Natural killer cell (primary cell): ENCODE measurements around the gene TAGAP. TPM values are rescaled to one million over a fixed set of nuclear protein-coding genes. Genes with fewer than 3 reads are reported as not detected.
A peak's percentile ranks its signal among the peaks of the same experiment; 100 is the strongest.

Experiments used
- ATAC-seq, 3 donors: fragments of 150-1000 bp in 2 of 3; fragments of 200-7000 bp in 1 of 3; cut with Tn5 transposase; 1 replicate in 1 of 3; 2 replicates in 2 of 3; pipeline ENCODE4 v1.10.0; 2021; ENCODE audit warnings: mild to moderate bottlenecking in 2 of 3, moderate library complexity in 2 of 3
- DNase-seq, 2 donors: peaks; one replicate each; pipeline versions ENCODE4 v3.0.0 to v3.0.0-alpha.2; 2013 to 2021; ENCODE audit warnings: mixed read lengths in 1 of 2
- H3K27ac ChIP-seq: one replicate; pipeline ENCODE4 v1.5.1; 2013; ENCODE audit warnings: mild to moderate bottlenecking, low read length
- H3K27me3 ChIP-seq: one replicate; pipeline ENCODE4 v1.6.1; 2013; ENCODE audit warnings: low read length; ENCODE audit not compliant: control insufficient read depth, insufficient read depth
- H3K36me3 ChIP-seq: one replicate; pipeline ENCODE4 v1.6.1; 2013; ENCODE audit warnings: low read length; ENCODE audit not compliant: control insufficient read depth, insufficient read depth
- H3K4me1 ChIP-seq: one replicate; pipeline ENCODE4 v1.6.1; 2013; ENCODE audit warnings: low read length; ENCODE audit not compliant: control insufficient read depth, insufficient read depth
- H3K4me3 ChIP-seq: one replicate; pipeline ENCODE4 v1.5.1; 2013; ENCODE audit warnings: low read length
- H3K9me3 ChIP-seq: one replicate; pipeline ENCODE4 v1.6.1; 2013; ENCODE audit warnings: low read length; ENCODE audit not compliant: control insufficient read depth, insufficient read depth
- H3K27ac Mint-ChIP-seq, 2 donors: one replicate each; pipeline ENCODE4 v1.8.0; 2022; ENCODE audit warnings: mild to moderate bottlenecking in 2 of 2, mixed read lengths in 2 of 2, moderate library complexity in 1 of 2
- H3K27me3 Mint-ChIP-seq, 2 donors: one replicate each; pipeline ENCODE4 v1.8.0; 2022; ENCODE audit warnings: low read depth in 2 of 2, mixed read lengths in 2 of 2
- H3K36me3 Mint-ChIP-seq: one replicate; pipeline ENCODE4 v1.8.0; 2022; ENCODE audit warnings: mixed read lengths
- H3K4me1 Mint-ChIP-seq, 2 donors: one replicate each; pipeline ENCODE4 v1.8.0; 2022; ENCODE audit warnings: mixed read lengths in 2 of 2
- H3K4me3 Mint-ChIP-seq: one replicate; pipeline ENCODE4 v1.8.0; 2022; ENCODE audit warnings: mild to moderate bottlenecking, moderate library complexity, mixed read lengths
- H3K9me3 Mint-ChIP-seq, 2 donors: one replicate each; pipeline ENCODE4 v1.8.0; 2022; ENCODE audit warnings: mixed read lengths in 2 of 2
- WGBS: methylation state at CpG from one replicate; pipeline ENCODE4 v1.1.7; 2013; ENCODE audit warnings: missing lambda C conversion rate; ENCODE audit not compliant: insufficient coverage; 5-methylcytosine and 5-hydroxymethylcytosine counted together
- intact Hi-C: fragments of 100-400 bp; cut with micrococcal nuclease; formaldehyde crosslinking; loops from one replicate; pipeline ENCODE4 v1.14.2; 2022
- total RNA-seq, 4 donors: library from RNA; stranded (reverse); fragments of 120-200 nt in 1 of 4; gene quantifications; one replicate each; pipeline versions ENCODE4 v1.2.3 to v1.2.4, GENCODE V29; 2013 to 2022
- TF ChIP-seq, protein P1 (sequence below): fragments of 200-600 bp; IDR thresholded peaks from one replicate; pipeline ENCODE4 v1.8.0; 2022; ENCODE audit warnings: antibody characterized with exemption

The TAGAP gene
- total RNA-seq, 3 donors from 2014 or later (not counting 1 experiment from before 2014, with no cell fraction given) = 139 to 291 (median 178) TPM

DNA sequence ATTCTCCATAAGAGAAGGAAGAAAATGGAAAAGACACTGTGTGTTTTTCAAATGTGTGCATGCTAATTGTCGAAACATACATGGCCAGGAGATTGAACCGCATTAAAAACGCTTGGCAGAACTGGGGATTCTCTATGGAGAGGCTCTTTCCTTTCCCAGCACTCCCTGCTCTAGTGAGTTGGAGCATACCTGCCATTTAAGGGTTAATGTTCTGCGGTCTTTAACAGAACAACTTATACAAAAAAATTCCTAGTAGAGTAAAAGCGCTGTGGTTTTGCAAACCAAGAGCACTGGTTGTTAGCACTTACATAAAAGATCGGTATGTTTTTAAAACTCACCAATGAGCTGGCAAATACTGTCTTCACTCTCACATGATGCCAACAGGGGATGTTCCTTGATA is 1.5 kb downstream of the TAGAP start:
- TF ChIP-seq, protein P1, sequence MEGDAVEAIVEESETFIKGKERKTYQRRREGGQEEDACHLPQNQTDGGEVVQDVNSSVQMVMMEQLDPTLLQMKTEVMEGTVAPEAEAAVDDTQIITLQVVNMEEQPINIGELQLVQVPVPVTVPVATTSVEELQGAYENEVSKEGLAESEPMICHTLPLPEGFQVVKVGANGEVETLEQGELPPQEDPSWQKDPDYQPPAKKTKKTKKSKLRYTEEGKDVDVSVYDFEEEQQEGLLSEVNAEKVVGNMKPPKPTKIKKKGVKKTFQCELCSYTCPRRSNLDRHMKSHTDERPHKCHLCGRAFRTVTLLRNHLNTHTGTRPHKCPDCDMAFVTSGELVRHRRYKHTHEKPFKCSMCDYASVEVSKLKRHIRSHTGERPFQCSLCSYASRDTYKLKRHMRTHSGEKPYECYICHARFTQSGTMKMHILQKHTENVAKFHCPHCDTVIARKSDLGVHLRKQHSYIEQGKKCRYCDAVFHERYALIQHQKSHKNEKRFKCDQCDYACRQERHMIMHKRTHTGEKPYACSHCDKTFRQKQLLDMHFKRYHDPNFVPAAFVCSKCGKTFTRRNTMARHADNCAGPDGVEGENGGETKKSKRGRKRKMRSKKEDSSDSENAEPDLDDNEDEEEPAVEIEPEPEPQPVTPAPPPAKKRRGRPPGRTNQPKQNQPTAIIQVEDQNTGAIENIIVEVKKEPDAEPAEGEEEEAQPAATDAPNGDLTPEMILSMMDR = no peak
- peak overlapping the region; percentile 61 for H3K4me3 ChIP-seq
- Mint-ChIP-seq H3K36me3 (peaks cover 35% of the 10 kb centered on the region), H3K27me3 (no peaks in the 10 kb centered on the region), H3K27ac (peak overlapping the region; percentile 97), H3K4me3 (peak overlapping the region; percentile 98), H3K4me1 (peaks cover 67% of the 10 kb centered on the region in 2 donors), H3K9me3 (no peaks in the 10 kb centered on the region)
- no peaks in the 10 kb centered on the region for H3K27me3 ChIP-seq
- 5% methylated on average over 6 of the region's 6 CpGs for WGBS
- intact Hi-C loops = loop anchor here (5.0 to 10.0 kb wide), 2 partner anchors 1419 to 1898 kb away; no protein-coding TSS in a partner anchor
- H3K36me3 ChIP-seq = peaks cover 53% of the 10 kb centered on the region
- ATAC-seq = peak in 2 of 3 donors; percentile 6
- DNase-seq = peak in 1 of 2 donors; percentile 75
- H3K27ac ChIP-seq = peak overlapping the region; percentile 87
- H3K9me3 ChIP-seq = no peaks in the 10 kb centered on the region
- peaks cover 42% of the 10 kb centered on the region for H3K4me1 ChIP-seq

DNA sequence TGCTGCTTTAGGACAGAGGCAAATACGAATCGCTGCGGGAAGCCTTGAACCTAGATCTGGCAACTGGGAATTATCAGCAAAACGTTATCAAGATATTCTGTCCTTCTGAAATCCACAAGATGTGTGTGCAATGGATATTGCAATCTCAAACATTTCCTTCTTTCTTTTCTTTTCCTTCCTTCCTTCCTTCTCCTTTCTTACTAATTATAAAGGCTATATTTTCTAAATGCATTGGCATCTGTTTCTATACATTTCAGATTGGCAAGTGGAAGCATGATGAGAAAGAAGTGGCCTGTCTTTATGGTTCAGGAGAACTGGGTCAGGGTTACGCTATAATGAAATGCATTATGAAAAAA is 2.0 kb downstream of the TAGAP start:
- Histone ChIP-seq H3K27me3 (no peaks in the 10 kb centered on the region), H3K4me1 (peaks cover 47% of the 10 kb centered on the region), H3K27ac (peak overlapping the region; percentile 87), H3K4me3 (peak overlapping the region; percentile 61), H3K9me3 (no peaks in the 10 kb centered on the region), H3K36me3 (peaks cover 57% of the 10 kb centered on the region)
- TF ChIP-seq, protein P1 = peak; percentile 68
- Mint-ChIP-seq H3K27me3 (no peaks in the 10 kb centered on the region), H3K4me1 (peaks cover 68 to 69% of the 10 kb centered on the region in 2 donors), H3K9me3 (no peaks in the 10 kb centered on the region), H3K4me3 (peak overlapping the region; percentile 98), H3K27ac (peak overlapping the region; percentile 97), H3K36me3 (peaks cover 37% of the 10 kb centered on the region)
- WGBS = 6% methylated on average over 5 of the region's 5 CpGs
- intact Hi-C loops = loop anchor here (1.0 to 10.0 kb wide), 4 partner anchors 19 to 1898 kb away; no protein-coding TSS in a partner anchor
- ATAC-seq (no peak), DNase-seq (no peak)

DNA sequence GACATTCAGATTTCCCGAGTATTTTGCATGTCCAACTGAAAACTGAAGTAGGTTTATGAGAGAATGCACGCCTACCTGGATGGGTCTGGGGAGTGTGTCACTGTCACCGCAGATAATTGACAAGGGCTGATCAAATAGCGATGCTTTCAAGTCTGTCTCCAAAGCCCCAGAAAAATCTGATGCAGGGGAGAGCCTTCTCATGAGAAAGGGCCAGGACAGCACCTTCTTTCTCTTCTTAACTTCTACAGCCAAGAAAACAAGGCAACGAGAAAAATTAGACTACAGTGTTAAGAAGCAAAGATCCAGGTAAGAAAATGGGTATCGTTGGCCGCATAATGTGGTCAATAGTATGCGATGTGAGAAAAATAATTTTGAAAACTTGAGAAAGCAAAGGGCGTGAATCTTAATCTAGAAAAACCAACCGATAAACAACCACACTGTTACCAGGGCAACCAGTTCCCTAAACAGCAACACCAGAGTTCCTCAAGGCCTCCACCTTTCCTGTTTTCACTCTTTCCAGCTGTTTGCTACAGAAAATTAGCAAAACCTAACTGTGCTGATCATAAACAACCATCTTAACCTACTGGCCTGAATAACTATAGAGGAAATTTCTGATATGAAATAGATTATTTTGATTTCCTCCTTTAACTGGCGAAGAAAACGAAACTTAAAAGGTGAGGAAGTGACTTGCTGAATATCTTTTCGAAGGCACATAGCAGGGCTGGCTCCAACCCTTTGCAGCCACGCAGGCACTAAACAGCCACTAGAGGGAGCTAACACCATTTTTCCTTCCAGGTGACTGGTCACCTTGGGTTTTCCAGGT is 2.6 kb downstream of the TAGAP start:
- Histone ChIP-seq H3K9me3 (no peaks in the 10 kb centered on the region), H3K27ac (peak overlapping the region; percentile 87), H3K36me3 (peaks cover 63% of the 10 kb centered on the region), H3K4me3 (peak overlapping the region; percentile 61), H3K4me1 (peaks cover 53% of the 10 kb centered on the region), H3K27me3 (no peaks in the 10 kb centered on the region)
- peaks cover 43% of the 10 kb centered on the region for H3K36me3 Mint-ChIP-seq
- DNase-seq = peak; percentile 62 to 95
- intact Hi-C loops = loop anchor here (1.0 to 10.0 kb wide), 4 partner anchors 20 to 1897 kb away; no protein-coding TSS in a partner anchor
- TF ChIP-seq, protein P1 = peak; percentile 99
- peak; percentile 43 to 75 (median 56) for ATAC-seq
- peak overlapping the region; percentile 97 for H3K27ac Mint-ChIP-seq
- H3K27me3 Mint-ChIP-seq = no peaks in the 10 kb centered on the region
- H3K9me3 Mint-ChIP-seq = no peaks in the 10 kb centered on the region
- peak overlapping the region; percentile 98 for H3K4me3 Mint-ChIP-seq
- WGBS = 13% methylated on average over 14 of the region's 14 CpGs
- peaks cover 74 to 75% of the 10 kb centered on the region in 2 donors for H3K4me1 Mint-ChIP-seq
